GM12873 (cell line): ENCODE data around the gene GRM7.

Experiments used
- TF ChIP-seq, protein P1 (sequence below): IDR thresholded peaks from 2 replicates; pipeline ENCODE4 v1.5.1; 2012; ENCODE audit warnings: low read depth, mild to moderate bottlenecking, moderate library complexity, low read length, control low read depth; ENCODE audit not compliant: insufficient read depth; ENCODE audit errors: missing control alignments

GRM7 gene

DNA sequence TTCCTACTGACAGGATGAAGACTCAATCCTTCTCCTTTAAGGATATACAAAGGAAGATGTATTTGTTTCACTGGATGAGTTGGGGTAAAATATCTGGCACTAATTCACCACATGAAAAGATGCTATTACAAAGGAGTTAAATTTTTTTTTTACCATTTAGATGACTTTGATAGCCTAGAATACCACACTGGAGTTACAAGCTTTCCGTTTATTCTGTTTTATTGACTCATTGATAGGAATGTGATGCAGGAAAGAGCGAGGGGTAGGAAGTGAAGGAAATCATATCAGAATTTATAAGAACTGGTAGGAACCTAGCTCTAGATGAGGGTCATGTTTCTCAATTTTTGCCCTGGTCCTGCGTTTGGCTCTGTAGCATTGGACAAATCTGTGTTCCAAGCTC lies 427.2 kb downstream of the GRM7 start:
- TF ChIP-seq, protein P1, sequence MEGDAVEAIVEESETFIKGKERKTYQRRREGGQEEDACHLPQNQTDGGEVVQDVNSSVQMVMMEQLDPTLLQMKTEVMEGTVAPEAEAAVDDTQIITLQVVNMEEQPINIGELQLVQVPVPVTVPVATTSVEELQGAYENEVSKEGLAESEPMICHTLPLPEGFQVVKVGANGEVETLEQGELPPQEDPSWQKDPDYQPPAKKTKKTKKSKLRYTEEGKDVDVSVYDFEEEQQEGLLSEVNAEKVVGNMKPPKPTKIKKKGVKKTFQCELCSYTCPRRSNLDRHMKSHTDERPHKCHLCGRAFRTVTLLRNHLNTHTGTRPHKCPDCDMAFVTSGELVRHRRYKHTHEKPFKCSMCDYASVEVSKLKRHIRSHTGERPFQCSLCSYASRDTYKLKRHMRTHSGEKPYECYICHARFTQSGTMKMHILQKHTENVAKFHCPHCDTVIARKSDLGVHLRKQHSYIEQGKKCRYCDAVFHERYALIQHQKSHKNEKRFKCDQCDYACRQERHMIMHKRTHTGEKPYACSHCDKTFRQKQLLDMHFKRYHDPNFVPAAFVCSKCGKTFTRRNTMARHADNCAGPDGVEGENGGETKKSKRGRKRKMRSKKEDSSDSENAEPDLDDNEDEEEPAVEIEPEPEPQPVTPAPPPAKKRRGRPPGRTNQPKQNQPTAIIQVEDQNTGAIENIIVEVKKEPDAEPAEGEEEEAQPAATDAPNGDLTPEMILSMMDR = no peak

DNA sequence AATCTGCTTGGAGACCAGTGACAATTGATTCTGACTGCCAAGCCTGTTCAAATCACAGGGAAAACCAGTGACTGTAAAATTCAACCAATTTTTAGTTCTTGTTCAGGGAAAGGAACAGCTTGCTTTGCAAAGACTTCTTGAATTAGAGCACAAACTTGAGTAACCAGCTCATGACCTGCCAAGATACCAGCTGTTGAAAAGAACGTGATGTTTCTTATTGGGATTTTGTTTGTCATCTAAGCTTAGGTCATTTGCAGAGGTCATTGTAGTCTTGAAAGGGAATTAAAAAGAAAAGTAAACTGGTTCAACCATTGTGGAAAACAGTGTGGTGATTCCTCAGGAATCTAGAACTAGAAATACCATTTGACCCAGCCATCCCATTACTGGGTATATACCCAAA lies 428.2 kb downstream of the GRM7 start:
- TF ChIP-seq, protein P1 = no peak

DNA sequence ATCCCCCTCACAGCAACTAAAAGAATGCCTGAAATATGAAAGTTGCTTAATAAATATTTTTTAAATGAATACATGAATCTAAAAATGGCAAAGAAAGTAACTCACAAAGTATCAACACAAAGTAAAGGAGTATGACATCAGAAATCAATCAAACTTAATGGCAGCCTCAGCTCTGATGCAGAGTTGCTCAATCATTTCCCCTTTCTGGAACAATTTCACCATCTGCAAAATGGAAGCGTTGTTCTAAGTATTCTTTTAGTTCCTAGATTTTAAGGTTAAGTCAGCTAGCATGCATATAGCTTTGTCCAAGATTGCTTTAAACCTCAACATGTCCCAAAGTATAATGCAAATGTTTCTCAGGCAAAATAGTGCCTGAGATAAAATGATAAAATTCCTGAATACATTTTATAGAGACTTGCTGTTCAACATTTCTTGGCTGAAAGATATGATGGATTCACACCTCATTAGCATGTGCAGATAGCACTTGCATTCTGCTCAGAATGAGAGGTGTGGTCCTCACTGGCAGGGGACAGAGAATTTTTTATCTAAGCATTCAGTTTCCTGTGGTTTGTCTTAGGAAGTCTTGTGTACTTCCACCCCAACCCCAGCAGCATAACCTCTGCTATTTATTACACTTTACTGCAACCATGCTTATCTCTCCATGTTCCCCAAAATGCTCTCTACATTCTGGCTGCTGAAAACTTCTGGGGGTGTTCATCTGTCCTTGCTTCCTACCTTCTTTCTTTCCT lies 429.3 kb downstream of the GRM7 start:
- TF ChIP-seq, protein P1 = no peak

DNA sequence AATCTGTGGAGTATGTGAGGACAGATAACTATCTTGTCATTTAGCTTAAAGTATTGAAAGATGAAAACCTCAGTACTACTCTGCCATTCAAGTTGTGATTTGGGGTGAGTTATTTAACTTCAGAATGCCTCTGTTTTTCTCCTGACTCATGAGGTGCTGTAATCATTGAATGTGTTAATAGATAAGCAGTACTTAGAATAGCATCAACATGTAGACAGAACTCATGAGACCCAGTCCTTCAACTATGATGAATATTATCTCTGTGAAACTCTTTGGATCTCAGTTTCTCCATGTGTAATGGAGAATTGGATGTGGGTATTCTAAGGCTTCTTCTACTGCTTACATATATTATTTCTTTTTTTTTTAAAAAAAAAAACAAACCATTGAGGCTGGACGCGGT lies 431.4 kb downstream of the GRM7 start:
- TF ChIP-seq, protein P1 = no peak

DNA sequence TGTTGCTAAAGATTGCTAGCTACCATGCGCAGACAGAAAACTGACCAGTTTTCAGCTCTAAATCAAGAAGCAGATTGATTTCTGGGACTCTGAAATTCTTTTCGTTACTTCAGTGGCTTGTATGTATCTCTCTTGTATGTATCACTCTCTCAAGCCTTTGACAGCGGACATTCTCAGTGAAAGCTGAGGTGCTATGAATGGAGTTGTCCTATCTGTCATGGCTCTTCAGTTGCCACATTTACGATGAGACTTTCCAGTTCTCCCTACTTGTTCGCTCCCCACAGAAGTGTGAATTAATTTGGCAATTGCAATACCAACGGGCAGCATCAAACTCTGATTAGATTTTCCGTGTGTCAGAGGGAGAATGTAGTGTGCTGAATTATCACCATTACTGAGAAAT lies 432.4 kb downstream of the GRM7 start:
- TF ChIP-seq, protein P1 = no peak

DNA sequence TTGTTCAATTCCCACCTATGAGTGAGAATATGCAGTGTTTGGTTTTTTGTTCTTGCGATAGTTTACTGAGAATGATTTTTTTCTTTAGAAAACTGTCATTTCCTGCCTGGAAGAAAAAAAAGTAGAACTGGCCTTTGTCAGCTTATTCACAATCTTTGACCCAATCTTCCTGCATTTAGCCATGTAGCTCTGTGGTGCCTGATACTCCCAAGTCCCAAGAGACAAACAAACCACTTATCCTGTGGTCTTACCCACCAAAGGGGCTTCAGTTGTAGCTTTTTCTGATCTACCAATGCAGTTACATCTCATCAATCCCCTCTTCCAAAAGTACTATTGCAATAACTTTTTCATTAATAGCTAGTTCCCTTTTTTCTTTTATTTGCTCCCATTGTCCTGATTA lies 444.6 kb downstream of the GRM7 start:
- TF ChIP-seq, protein P1 = no peak

DNA sequence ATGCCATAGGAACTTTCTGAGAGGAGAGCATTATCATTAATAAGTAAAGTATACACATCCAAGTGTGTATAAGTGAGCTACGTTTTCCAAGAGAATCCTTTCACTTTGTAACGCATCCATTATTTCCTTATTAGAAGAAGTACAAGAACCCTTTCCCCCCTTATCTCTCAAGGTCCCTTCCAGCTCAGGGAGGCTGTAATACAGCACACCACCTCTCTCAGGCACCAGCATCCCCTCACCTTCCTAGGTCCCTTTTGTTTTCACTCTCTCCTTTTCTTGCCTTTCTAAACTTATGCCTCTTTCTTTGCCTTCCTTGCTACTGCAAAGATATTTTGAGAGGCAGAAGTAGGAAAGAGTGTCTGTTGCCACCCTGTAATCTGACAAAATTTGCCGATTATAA lies 446.0 kb downstream of the GRM7 start:
- TF ChIP-seq, protein P1 = no peak
